Measurements from ENCODE around the gene LDB1. TPM values are rescaled to one million over a fixed set of nuclear protein-coding genes. Genes with fewer than 3 reads are reported as not detected.

Gene LDB1
- total and polyA plus RNA-seq, 11 donors = 29.5 to 63.2 (median 45.7) TPM

GRCh38 chr10:102119417-102120141 lies 589 bp downstream of the LDB1 start:
- ATAC-seq (peak; percentile 4 to 43 (median 18)), DNase-seq (peak in 4 of 5 donors; percentile 69 to 85 (median 84))
- H3K9me3 ChIP-seq = no peaks in the 10 kb centered on the region
- intact Hi-C loops (cut with DNase I) = loop anchor here in 6 of 10 donors (5.0 kb wide), 2 partner anchors 47 to 52 kb away; partner anchors contain the start of gene HPS6 (in 4 of the 6)
- no peaks in the 10 kb centered on the region for H3K36me3 ChIP-seq
- TF ChIP-seq CTCF (IDR thresholded peaks at IDR 0.05) (no peak), POLR2A (IDR thresholded peaks at IDR 0.05) (no peak)
- peaks cover 6 to 65% (median 53%) of the 10 kb centered on the region in 12 donors for H3K4me1 ChIP-seq
- H3K27ac ChIP-seq = peak overlapping the region; percentile 92 to 99 (median 98)
- peak overlapping the region; percentile 54 to 96 (median 84) for H3K4me3 ChIP-seq
- H3K27me3 ChIP-seq = no peaks in the 10 kb centered on the region
- WGBS, 4 donors = 1 to 4% (median 2%) methylated on average over 8 to 22 of the region's 22 CpGs

- intact Hi-C loops (cut with DNase I) = loop anchor here in 6 of 10 donors (5.0 kb wide), 2 partner anchors 47 to 52 kb away; partner anchors contain the start of gene HPS6 (in 4 of the 6)
- no peaks in the 10 kb centered on the region for H3K27me3 ChIP-seq
- DNase-seq = peak in 3 of 5 donors; percentile 46 to 57 (median 50)
- peak overlapping the region; percentile 92 to 99 (median 98) for H3K27ac ChIP-seq
- no peaks in the 10 kb centered on the region for H3K36me3 ChIP-seq
- no peak for TF ChIP-seq POLR2A (IDR thresholded peaks at IDR 0.05)
- TF ChIP-seq CTCF (IDR thresholded peaks at IDR 0.05) = no peak
- H3K4me1 ChIP-seq = peaks cover 6 to 71% (median 59%) of the 10 kb centered on the region in 12 donors
- ATAC-seq = no peak
- H3K4me3 ChIP-seq = peak overlapping the region; percentile 54 to 96 (median 84)
- no peaks in the 10 kb centered on the region for H3K9me3 ChIP-seq
- WGBS, 4 donors = 0 to 7% (median 3%) methylated on average over 2 to 6 of the region's 6 CpGs
Measured at GRCh38 chr10:102118867-102119266, 1.3 kb downstream of the LDB1 start.

GRCh38 chr10:102117391-102118159 lies 2.6 kb downstream of the LDB1 start:
- 3 to 9% (median 6%) methylated on average over 11 to 12 of the region's 12 CpGs for WGBS, 4 donors
- TF ChIP-seq POLR2A (IDR thresholded peaks at IDR 0.05) = no peak
- peak in 4 of 12 donors; percentile 23 to 40 (median 34) for TF ChIP-seq CTCF (IDR thresholded peaks at IDR 0.05)
- DNase-seq = peak; percentile 89 to 92 (median 90)
- no peaks in the 10 kb centered on the region for H3K36me3 ChIP-seq
- H3K27me3 ChIP-seq = no peaks in the 10 kb centered on the region
- H3K27ac ChIP-seq = peak overlapping the region; percentile 3 to 99 (median 96)
- peak; percentile 21 to 63 (median 41) for ATAC-seq
- no peaks in the 10 kb centered on the region for H3K9me3 ChIP-seq
- peak overlapping the region in 9 of 12 donors; percentile 68 to 90 (median 85) for H3K4me3 ChIP-seq
- peaks cover 6 to 84% (median 70%) of the 10 kb centered on the region in 12 donors for H3K4me1 ChIP-seq
- intact Hi-C loops (cut with DNase I) = loop anchor here in 6 of 10 donors (5.0 kb wide), 2 partner anchors 45 to 50 kb away; partner anchors contain the start of gene HPS6 (in 4 of the 6)

Data from heart left ventricle (tissue), 16 donors.